HG03280 (cell line): ENCODE data around the gene HJURP.

ENCODE experiments used
- ATAC-seq: cut with Tn5 transposase; IDR thresholded peaks from one replicate; pipeline ENCODE4 v1.9.1; 2021; ENCODE audit warnings: mild to moderate bottlenecking, moderate library complexity; ENCODE audit not compliant: unreplicated experiment

HJURP gene

GRCh38 chr2:233849607-233850271, 4.6 kb downstream of the HJURP start:
- ATAC-seq: no peak

GRCh38 chr2:233848276-233848675, 6.1 kb downstream of the HJURP start:
- ATAC-seq: no peak

- no peak for ATAC-seq
Measured at GRCh38 chr2:233847248-233847898, 7.0 kb downstream of the HJURP start.

GRCh38 chr2:233846387-233847247, 7.7 kb downstream of the HJURP start:
- no peak for ATAC-seq

- no peak for ATAC-seq
Measured at GRCh38 chr2:233845301-233846060, 8.9 kb downstream of the HJURP start.

- ATAC-seq: no peak
Measured at GRCh38 chr2:233844836-233845235, 9.5 kb downstream of the HJURP start.

GRCh38 chr2:233844064-233844807, 10.1 kb downstream of the HJURP start:
- ATAC-seq: no peak

- ATAC-seq: no peak
Measured at GRCh38 chr2:233841183-233841582, 13.2 kb downstream of the HJURP start.

- no peak for ATAC-seq
Measured at GRCh38 chr2:233840520-233840919, 13.8 kb downstream of the HJURP start.

GRCh38 chr2:233839447-233839820, 14.9 kb downstream of the HJURP start:
- no peak for ATAC-seq

- ATAC-seq: no peak
Measured at GRCh38 chr2:233838726-233839446, 15.4 kb downstream of the HJURP start.

GRCh38 chr2:233838251-233838650, 16.1 kb downstream of the HJURP start:
- no peak for ATAC-seq

- ATAC-seq: no peak
Measured at GRCh38 chr2:233837694-233838229, 16.6 kb downstream of the HJURP start.

GRCh38 chr2:233836359-233836758, 18.0 kb downstream of the HJURP start:
- no peak for ATAC-seq

- ATAC-seq: no peak
Measured at GRCh38 chr2:233835230-233836186, 18.8 kb downstream of the HJURP start.

- no peak for ATAC-seq
Measured at GRCh38 chr2:233833345-233833744, 21.0 kb downstream of the HJURP start.

- no peak for ATAC-seq
Measured at GRCh38 chr2:233832869-233833311, 21.4 kb downstream of the HJURP start.

- no peak for ATAC-seq
Measured at GRCh38 chr2:233832414-233832813, 21.9 kb downstream of the HJURP start.
